Sigmoid colon (tissue), 4 donors: ENCODE data around the gene SNCAIP.

Source experiments
- EP300 ChIP-seq, 4 donors: sonication (generic); formaldehyde crosslinking; IDR thresholded peaks; one replicate each; pipeline ENCODE4 v1.6.1; 2017; ENCODE audit warnings: antibody characterized with exemption in 4 of 4
- POLR2A ChIP-seq, 2 donors: fragments of 450-650 bp; IDR thresholded peaks; one replicate each; pipeline ENCODE4 v1.6.1; 2016; ENCODE audit warnings: antibody characterized with exemption in 2 of 2, mild to moderate bottlenecking in 2 of 2, moderate library complexity in 2 of 2
- POLR2AphosphoS5 ChIP-seq, 4 donors: sonication (generic); formaldehyde crosslinking; IDR thresholded peaks; one replicate each; pipeline ENCODE4 v1.6.1; 2017; ENCODE audit warnings: antibody characterized with exemption in 4 of 4
- TF ChIP-seq, protein P1 (sequence below), 4 experiments: fragments of 450-650 bp in 3 of 4; fragments of 200-600 bp in 1 of 4; IDR thresholded peaks; one replicate each; pipeline ENCODE4 v1.5.1; 2016 to 2019; ENCODE audit warnings: antibody characterized with exemption in 4 of 4, mild to moderate bottlenecking in 3 of 4, moderate library complexity in 2 of 4

DNA sequence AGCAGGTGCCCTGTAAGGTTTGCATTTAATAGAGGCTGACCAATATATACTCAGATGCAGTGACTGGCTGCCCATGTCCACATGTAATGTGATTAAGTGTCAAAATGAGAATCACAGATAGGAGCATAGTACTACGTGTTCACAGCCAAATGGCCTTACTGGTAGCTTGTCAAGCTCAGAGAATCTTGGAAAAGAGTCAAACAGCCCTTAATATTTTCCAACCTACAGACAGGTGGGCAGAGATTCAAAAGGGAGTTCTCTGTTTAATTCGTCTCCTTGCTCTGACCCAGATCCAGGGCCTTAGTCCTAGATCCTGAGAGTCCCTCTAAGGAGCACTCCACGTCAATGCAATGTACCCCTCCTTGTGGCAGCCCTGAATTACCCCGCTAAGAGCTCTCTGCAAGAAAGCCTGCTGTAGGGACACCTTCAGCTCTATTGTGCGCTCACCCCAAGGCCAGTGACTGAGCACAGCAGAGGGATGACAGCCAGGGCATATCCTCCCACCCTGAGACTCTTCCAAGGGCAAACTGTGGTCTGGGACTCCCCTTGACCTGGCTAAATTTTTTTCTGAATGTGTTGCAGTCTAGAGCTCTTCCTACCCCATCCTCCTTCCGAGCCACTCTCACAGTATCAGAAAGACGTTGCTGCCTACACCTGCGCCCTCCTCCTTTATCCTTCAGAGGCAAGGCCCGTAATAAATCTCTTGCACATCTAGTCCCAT, 159.2 kb downstream of the SNCAIP start:
- TF ChIP-seq, protein P1, sequence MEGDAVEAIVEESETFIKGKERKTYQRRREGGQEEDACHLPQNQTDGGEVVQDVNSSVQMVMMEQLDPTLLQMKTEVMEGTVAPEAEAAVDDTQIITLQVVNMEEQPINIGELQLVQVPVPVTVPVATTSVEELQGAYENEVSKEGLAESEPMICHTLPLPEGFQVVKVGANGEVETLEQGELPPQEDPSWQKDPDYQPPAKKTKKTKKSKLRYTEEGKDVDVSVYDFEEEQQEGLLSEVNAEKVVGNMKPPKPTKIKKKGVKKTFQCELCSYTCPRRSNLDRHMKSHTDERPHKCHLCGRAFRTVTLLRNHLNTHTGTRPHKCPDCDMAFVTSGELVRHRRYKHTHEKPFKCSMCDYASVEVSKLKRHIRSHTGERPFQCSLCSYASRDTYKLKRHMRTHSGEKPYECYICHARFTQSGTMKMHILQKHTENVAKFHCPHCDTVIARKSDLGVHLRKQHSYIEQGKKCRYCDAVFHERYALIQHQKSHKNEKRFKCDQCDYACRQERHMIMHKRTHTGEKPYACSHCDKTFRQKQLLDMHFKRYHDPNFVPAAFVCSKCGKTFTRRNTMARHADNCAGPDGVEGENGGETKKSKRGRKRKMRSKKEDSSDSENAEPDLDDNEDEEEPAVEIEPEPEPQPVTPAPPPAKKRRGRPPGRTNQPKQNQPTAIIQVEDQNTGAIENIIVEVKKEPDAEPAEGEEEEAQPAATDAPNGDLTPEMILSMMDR (IDR thresholded peaks at IDR 0.05), result no peak
- TF ChIP-seq POLR2A (IDR thresholded peaks at IDR 0.05) (no peak), EP300 (IDR thresholded peaks at IDR 0.05) (no peak), POLR2AphosphoS5 (IDR thresholded peaks at IDR 0.05) (no peak)
